Globus pallidus (tissue), 1 donor: ENCODE results near the gene ANKRD44.

Experiments
- DNase-seq: peaks from one replicate; pipeline ENCODE4 v3.0.0-alpha.2; 2015; ENCODE audit warnings: low spot score

Gene ANKRD44

GRCh38 chr2:196955036-196955435 is 355.5 kb downstream of the ANKRD44 start:
- no peak for DNase-seq

- DNase-seq: no peak
Observed at GRCh38 chr2:196954001-196954400, 356.6 kb downstream of the ANKRD44 start.

GRCh38 chr2:196952936-196953335 is 357.6 kb downstream of the ANKRD44 start:
- no peak for DNase-seq

GRCh38 chr2:196951973-196952372 is 358.6 kb downstream of the ANKRD44 start:
- DNase-seq: no peak

GRCh38 chr2:196949116-196949515 is 361.5 kb downstream of the ANKRD44 start:
- DNase-seq: no peak

- no peak for DNase-seq
Observed at GRCh38 chr2:196944570-196944969, 366.0 kb downstream of the ANKRD44 start.

- DNase-seq: no peak
Observed at GRCh38 chr2:196941398-196942078, 369.0 kb downstream of the ANKRD44 start.

GRCh38 chr2:196939371-196939770 is 371.2 kb downstream of the ANKRD44 start:
- DNase-seq: no peak
